ENCODE measurements around the gene OR1M1.
"Not testable (repeated sequence)": the region's sequence is repeated elsewhere in the genome, so short reads cannot be mapped to it uniquely, and the experiment has no call there.

OR1M1 gene, protein sequence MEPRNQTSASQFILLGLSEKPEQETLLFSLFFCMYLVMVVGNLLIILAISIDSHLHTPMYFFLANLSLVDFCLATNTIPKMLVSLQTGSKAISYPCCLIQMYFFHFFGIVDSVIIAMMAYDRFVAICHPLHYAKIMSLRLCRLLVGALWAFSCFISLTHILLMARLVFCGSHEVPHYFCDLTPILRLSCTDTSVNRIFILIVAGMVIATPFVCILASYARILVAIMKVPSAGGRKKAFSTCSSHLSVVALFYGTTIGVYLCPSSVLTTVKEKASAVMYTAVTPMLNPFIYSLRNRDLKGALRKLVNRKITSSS

DNA sequence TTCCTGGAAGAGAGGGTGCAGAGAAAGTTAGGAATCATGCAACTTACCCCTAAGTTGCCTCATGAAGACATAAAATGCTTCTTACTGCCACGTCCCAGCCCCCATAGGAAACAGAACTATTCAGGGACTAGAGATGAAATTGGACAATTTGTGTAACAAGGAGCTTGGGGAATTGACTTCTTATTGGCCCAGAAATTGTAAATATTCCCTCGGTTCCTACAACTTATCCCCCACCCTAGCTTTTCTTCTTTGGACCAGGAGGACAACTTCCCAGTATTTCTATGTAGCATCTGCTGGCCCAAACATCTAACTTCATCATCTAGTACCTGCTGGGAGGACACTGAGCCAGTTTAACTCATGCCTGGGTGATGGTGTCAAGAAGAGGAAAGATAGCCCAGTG is at the start of gene OR1M1:
TSS of gene OR1M1 (plus strand) at position 301 of the 400 bp plus-strand sequence. CDS start 6,184 bp downstream, outside the sequence.
- no peak for DNase-seq

DNA sequence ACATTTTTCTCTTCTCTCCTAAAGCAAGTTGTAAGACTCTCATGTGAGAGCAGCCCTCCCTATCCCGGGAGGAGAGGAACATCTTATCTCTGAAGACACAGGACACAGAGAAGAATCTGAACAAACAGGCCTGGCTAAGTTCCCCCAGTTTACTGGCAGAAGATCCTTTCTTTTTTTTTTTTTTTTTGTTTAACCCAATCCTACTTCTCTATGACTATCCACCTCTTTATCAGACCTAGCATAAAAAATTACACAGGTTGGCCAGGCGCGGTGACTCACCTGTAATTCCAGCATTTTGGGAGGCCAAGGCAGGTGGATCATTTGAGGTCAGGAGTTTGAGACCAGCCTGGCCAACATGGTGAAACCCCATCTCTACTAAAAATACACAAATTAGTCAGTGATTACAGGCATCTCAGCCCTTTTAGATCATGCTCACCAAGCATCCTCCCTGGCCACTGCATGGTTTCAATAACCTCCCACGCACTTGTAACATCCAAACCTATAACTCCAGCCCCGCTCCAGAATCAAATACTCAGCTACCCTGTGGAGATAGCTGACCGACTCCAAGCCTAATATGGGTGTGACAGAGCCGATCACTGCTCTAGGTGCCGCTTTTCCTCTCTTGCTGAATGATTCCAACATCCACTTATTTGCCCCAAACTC is 49.3 kb upstream of the OR1M1 start:
- no peak for DNase-seq

- no peak for DNase-seq
Observed at GRCh38 chr19:9039728-9040127, 47.1 kb upstream of the OR1M1 start.

DNA sequence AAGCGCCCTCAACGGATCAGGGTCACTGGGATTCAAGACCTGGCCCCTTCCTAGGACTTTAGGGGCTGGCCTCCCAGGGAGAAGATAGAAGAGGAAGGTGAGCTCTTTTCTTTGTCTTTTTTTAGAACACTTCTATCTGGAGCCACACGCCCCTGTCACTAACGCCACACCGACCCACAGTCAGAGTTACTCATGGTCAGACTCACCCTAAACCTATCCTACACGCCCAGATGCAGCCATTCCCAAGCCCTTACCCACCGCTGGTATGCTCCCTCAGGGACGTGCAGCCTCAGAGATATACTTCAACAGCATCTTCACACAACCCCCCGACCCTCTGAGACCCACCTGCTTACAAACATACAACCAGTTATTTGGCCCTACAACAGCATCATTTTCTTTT is 46.7 kb upstream of the OR1M1 start:
- no peak for DNase-seq

DNA sequence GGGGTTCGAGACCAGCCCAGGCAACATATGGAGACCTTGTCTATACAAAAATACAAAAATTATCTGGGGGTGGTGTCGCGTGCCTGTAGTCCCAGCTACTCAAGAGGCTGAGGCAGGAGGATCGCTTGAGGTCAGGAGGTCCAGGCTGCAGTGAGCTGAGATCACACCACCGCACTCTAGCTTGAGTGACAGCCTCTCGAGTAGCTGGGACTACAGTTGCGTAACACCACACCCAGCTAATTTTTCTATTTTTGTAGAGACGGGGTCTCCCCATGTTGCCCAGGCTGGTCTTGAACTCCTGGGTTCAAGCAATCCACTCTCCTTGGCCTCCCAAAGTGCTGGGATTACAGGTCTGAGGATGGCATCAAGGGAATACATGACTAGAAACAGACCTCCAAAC is 45.8 kb upstream of the OR1M1 start:
- DNase-seq: no peak

DNA sequence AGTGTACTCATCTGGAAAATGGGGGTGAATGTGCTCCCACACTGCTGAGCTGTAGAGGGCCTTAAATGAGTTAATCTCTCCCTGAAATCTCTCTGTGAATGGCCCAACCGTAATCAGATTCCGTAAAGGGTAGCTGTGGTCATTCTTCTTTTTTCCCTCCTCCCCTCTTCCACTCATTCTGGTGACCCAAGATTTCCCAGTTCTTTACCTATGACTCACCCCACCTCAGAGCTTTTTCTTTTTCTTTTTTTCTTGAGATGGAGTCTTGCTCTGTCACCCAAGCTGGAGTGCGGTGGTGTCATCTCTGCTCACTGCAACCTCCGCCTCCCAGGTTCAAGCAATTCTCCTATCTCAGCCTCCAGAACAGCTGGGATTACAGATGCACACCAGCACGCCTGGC is 43.3 kb upstream of the OR1M1 start:
- no peak for DNase-seq

GRCh38 chr19:9044449-9044848 is 42.4 kb upstream of the OR1M1 start:
- DNase-seq: no peak

DNA sequence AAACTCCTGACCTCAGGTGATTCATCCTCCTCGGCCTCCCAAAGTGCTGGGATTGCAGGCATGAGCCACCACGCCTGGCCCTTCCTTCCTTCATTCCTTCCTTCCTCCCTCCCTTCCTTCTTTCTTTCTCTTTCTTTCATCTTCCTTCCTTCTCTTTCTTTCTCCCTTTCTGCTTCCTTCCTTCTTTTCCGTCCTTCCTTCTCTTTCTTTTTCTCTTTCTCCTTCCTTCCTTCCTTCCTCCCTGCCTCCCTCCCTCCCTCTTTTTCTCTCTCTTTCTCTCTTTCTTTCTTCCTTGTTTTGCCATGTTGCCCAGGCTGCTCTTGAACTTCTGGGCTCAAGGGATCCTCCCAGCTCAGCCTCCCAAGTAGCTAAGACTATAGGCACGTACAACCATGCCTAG is 40.2 kb upstream of the OR1M1 start:
- no peak for DNase-seq

DNA sequence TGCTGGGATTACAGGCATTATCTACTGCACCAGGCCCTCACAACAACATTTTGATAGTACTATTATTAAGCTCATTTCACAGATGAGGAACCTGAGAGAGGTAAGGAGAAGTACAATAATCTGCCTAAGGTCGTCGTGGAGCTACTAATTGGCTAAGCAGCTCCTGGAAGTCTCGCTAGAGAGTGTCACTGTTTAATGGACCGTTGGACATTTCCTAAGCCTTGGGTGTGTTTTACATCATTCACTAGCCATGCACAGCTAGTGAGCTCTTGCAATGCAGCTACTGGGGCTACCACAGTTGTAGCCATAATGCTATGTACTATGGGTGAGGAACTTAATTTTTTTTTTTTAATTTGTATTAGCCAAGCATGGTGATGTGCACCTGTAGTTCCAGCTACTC is 34.0 kb upstream of the OR1M1 start:
- DNase-seq: no peak

- not testable (repeated sequence) for DNase-seq
Observed at GRCh38 chr19:9053674-9054073, 33.2 kb upstream of the OR1M1 start.

- no peak for DNase-seq
Observed at GRCh38 chr19:9054207-9054606, 32.7 kb upstream of the OR1M1 start.

DNA sequence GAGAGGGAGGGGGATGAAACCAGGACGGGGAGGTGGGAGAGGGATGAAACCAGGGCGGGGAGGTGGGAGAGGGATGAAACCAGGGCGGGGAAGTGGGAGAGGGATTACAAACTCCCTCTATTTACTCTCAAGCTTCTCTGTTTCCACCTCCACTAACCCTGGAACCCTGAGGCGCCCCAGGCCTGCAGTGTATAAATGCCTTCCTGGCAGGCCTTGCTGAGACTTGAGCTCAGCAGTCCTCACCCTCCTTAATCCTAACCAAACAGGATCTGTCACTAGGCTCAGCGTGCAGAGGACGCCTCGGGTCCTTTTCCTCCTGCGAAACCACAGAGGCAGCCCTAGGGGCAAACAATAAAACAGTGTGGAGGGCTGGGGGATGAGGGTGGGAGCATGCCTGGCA is 32.1 kb upstream of the OR1M1 start:
- DNase-seq: no peak

GRCh38 chr19:9056131-9056530 is 30.7 kb upstream of the OR1M1 start:
- DNase-seq: not testable (repeated sequence)

- DNase-seq: no peak
Observed at GRCh38 chr19:9057505-9058258, 29.2 kb upstream of the OR1M1 start.

DNA sequence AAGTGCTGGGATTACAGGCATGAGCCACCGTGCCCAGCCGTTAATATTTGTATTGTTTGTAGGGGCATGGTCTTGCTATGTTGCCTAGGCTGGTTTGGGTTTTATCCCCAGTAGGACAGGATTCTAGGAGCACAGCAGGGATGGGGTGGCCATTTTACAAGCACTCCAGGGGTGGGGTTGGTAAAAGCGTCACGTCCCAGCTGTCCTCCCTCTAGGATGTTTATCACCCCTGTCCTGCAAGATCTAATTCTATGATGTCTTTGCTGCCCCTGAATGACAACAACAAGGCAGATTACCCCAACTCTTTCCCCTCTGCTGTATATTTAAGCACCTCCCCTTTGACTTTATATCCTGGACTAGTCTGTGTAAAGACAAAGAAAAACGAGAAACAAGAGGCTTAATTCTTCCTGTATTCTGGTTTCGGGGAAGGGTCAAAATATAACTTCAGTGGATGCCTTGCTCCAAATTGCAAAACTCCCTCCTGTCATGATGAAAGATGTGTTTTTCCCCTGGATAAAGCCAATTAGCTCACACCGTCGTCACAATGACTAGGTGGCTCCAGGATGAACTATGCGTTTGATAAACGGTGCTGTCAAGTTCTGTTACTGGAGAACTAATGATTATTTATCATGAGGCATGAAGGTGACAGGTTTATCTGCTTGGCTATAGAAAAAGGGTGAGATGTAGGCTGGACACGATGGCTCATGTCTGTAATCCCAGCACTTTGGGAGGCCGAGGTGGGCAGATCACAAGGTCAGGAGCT is 27.8 kb upstream of the OR1M1 start:
- no peak for DNase-seq

GRCh38 chr19:9060564-9061340 is 26.1 kb upstream of the OR1M1 start:
- no peak for DNase-seq

DNA sequence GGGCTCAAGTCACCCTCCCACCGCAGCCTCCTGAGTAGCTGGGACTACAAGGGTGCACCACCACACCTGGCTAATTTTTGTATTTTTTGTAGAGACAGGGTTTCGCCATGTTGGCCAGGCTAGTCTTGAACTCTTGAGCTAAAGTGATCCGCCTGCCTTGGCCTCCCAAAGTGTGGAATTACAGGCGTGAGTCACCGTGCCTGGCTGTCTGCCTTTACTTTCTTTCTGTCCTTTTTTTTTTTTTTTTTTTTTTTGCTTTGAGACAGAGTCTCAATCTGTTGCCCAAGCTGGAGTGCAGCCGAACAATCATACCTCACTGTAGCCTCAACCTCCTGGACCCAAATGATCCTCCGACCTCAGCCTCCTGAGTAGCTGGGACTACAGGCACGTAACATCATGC is 25.0 kb upstream of the OR1M1 start:
- DNase-seq: no peak

DNA sequence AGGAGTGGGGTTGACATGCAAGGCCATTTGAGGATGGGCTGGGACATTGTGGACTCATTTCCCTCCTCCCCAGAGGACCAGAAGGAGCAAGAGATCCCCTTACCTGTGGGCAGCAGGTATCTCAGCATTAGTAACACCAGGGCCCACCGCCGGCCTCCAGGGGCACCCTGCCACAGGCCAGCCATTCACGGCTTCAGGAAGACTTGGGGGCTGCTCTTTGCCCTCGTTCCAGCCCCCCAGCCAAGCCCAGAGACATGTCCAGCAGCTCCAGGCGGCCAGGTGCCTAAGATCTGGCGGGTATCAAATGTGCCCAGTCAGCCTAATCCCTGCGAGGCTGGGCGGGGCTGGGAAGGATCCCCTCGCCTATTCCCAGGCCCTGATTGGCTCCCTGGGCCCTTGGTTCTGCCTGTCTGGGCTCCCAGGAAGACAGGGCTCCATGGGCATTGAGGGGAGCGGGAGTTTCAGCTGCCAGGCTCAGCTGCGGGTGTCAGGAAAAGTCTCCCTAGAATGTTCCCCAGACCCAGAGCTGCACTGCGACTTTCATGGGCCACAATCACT is 21.3 kb upstream of the OR1M1 start:
- no peak for DNase-seq

- DNase-seq: no peak
Observed at GRCh38 chr19:9070066-9070465, 16.8 kb upstream of the OR1M1 start.

DNA sequence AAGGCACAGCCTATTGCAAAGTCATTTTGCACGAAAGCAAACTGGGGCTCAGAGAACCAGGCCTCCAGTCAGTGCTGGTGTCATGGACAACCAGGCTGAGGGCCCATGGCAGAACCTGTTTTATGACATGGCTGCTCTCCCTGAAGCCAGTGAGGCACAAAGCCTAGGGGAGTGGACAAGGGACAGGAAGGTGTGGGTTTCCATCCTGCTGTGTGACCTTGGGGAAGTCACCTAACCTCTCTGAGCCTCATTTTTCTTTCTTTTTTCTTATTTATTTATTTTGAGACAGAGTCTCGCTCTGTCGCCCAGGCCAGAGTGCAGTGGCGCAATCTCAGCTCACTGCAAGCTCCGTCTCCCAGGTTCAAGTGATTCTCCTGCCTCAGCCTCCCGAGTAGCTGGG is 15.1 kb upstream of the OR1M1 start:
- not testable (repeated sequence) for DNase-seq

DNA sequence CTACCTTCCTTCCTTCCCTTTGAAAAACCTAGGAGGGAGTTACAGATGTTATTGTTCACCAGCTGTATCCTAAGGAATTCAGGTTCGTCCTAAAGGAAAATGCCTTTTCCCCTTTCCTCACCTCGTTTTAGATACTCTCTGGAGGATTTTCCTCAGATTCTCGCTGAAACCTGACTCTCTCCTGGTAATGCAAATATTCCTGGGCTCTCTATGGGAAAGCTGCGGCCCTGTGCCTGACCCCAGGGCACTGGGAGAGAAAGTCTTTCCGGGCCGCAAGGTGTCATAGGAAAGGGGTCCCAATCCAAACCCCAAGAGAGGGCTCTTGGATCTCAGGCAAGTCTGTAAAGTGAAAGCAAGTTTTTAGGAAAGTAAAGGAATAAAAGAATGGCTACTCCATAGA is 13.1 kb upstream of the OR1M1 start:
- no peak for DNase-seq

Data from NCI-H1930 (cell line).